Measurements from ENCODE around the gene POLDIP2.

Gene POLDIP2

DNA sequence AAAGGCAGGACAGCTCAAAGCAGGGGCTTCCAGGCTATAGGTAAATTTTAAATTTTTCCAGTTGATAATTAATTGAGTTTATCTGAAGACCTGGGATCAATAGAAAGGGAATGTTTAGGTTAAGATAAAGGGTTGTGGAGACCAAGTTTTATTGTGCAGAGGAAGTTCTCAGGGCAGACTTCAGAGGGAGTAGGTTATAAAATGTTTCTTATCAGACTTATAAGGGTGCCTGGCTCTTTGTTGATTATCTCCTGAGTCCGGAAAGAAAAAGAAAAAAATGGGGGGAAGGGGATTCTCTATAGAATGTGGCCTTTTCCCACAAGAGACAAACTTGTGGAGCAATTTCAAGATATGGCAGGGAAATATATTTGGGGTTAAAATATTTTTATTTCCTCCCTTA lies 32.8 kb upstream of the POLDIP2 start:
- DNase-seq (ENCODE audit: low spot score) = no peak

DNA sequence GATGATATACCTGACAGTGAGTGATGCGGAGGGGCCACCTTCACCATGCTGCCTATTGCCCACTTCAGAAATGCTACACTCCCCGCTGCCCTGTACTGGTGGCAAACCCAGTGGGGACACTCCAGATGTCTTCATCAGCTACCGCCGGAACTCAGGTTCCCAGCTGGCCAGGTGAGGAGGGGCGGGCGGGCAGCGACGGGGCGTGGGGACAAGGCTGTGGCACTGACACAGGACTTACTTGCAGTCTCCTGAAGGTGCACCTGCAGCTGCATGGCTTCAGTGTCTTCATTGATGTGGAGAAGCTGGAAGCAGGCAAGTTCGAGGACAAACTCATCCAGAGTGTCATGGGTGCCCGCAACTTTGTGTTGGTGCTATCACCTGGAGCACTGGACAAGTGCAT lies 30.8 kb upstream of the POLDIP2 start:
- no peak for DNase-seq (ENCODE audit: low spot score)

DNA sequence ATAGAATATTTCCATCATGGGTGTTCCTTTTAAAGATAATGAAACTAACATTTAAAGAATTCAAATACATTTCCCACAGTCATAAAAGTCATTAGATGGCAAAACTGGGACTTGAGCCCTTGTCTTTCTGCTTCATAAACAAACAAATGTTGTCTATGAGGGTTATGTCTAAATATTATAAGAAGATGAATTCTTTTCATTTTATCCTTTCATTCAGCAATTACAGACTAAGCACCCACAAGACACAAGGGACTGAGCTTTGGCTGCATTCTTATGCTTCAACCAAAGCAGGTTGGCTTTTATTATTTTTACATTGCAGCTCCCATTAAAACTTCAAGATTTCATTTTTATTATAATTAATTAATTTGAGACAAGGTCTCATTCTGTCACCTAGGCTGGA lies 29.1 kb upstream of the POLDIP2 start:
- DNase-seq (ENCODE audit: low spot score) = no peak

DNA sequence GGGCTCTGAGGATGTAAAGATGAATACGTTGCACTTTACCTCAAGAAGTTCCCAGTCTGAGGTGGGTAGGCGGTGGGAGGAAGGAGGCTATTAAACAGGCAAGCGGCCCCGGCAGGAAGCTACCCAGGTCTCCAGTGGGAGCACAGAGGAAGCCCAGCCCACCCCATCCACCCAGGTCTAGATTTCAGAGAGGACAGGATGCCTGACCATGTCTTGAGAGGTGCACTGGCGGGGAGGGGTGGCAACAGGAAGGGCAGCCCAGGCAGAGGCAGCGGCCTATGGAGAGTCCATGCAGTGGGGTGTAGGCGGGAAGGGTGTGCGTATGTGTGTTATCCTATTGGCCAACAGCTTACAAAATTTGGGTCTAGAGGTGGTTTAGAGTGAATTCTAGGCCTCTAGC lies 28.1 kb upstream of the POLDIP2 start:
- no peak for DNase-seq (ENCODE audit: low spot score)

DNA sequence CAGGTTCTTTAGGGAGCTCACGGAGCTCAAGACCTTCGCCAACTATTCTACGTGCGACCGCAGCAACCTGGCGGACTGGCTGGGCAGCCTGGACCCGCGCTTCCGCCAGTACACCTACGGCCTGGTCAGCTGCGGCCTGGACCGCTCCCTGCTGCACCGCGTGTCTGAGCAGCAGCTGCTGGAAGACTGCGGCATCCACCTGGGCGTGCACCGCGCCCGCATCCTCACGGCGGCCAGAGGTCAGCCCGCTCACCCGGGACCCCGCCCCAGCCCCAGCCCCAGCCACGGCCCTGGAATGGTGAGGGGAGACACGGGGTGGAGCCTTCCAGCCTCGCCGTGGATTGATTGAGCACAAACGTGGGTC lies 27.7 kb upstream of the POLDIP2 start:
- no peak for DNase-seq (ENCODE audit: low spot score)

DNA sequence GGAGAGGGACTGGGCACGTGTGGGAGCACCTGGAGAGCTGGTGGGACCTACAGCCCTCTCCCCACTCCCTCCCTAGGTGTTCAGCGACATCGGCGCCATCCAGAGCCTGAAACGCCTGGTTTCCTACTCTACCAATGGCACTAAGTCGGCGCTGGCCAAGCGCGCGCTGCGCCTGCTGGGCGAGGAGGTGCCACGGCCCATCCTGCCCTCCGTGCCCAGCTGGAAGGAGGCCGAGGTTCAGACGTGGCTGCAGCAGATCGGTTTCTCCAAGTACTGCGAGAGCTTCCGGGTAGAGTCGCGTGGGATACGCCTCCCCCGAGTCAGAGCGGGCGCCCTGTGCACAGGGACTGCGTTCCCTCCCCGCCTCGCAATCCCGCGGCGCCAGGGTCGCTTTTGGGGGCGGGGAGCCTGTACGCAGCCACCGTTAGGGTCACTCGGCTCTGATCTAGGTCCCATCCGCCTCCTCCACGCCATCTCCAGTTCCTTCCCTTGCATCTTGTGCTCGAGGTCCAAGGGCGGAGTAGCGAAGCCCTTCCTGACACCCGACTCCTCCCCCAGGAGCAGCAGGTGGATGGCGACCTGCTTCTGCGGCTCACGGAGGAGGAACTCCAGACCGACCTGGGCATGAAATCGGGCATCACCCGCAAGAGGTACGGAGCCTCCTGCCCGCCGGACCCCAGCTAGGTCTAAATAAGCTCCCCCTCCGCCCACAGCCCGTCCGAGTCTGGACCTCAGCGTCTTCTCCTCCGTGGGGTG lies 27.1 kb upstream of the POLDIP2 start:
- no peak for DNase-seq (ENCODE audit: low spot score)

DNA sequence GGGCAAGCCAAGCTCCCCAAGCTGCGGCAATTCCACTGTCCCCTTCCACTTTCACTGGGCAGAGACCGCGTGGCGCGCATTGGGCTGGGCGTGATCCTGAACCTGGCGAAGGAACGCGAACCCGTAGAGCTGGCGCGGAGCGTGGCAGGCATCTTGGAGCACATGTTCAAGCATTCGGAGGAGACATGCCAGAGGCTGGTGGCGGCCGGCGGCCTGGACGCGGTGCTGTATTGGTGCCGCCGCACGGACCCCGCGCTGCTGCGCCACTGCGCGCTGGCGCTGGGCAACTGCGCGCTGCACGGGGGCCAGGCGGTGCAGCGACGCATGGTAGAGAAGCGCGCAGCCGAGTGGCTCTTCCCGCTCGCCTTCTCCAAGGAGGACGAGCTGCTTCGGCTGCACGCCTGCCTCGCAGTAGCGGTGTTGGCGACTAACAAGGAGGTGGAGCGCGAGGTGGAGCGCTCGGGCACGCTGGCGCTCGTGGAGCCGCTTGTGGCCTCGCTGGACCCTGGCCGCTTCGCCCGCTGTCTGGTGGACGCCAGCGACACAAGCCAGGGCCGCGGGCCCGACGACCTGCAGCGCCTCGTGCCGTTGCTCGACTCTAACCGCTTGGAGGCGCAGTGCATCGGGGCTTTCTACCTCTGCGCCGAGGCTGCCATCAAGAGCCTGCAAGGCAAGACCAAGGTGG lies 24.0 kb upstream of the POLDIP2 start:
- DNase-seq (ENCODE audit: low spot score) = no peak

DNA sequence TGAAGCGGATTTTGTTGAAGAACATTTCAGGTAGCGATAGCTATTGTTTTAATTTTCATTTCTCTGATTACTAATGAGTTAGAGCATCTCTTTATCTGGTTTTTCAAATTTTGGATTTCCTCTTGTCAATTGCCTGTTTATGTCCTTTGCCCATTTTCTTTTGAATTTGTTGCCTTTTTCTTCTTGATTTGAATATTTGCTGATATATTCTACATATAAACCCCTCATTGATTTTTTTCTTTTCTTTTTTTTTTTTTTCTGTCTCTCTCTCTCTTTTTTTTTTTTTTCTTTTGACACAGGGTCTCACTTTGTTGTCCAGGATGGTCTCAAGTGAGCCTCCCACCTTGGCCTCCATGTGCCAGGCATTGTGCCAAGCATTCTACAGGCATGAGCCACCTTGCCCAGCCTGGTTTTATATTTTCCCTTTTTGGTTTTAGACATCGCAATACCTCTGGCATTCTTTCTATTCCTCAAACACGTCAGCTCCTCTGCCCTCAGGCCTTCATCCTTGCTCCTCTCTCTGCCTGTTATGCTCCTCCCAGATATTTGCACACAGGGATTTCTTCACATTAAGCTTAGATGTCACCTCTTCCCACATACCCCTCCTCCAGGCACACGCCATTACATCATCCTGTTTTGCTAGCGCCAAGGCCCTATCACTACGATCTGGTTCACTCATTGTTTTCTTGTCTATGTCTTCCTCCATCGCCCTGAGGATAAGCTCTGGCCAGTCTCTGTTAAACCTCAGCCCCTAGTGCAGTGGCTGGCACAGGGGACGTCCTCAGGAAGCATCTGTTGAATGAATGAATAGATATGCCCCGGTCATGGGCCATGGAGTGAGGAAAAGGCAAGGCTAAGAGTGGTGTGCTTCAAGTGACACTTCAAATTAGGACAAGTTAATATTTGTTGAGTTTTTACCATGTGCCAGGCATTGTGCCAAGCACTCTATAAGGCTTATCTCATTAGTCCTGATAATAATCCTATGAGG lies 22.8 kb upstream of the POLDIP2 start:
- DNase-seq (ENCODE audit: low spot score) = no peak

DNA sequence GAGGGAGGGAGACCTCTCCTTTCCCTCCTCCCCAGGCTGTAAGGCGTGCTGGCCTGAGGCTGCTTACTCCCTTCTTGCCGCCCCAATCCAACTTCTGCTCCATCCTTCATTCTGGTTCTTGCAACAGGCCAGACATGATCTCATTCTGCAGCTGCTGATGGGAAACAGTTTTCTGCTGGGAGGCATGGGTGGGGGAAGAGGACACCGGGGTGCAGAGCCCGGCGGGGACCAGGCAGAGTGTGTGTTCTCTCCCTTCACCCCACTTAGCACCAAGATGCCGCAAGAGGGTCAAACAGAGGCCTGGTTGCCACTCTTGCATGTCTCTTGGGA lies 15.6 kb upstream of the POLDIP2 start:
- DNase-seq (ENCODE audit: low spot score) = no peak

DNA sequence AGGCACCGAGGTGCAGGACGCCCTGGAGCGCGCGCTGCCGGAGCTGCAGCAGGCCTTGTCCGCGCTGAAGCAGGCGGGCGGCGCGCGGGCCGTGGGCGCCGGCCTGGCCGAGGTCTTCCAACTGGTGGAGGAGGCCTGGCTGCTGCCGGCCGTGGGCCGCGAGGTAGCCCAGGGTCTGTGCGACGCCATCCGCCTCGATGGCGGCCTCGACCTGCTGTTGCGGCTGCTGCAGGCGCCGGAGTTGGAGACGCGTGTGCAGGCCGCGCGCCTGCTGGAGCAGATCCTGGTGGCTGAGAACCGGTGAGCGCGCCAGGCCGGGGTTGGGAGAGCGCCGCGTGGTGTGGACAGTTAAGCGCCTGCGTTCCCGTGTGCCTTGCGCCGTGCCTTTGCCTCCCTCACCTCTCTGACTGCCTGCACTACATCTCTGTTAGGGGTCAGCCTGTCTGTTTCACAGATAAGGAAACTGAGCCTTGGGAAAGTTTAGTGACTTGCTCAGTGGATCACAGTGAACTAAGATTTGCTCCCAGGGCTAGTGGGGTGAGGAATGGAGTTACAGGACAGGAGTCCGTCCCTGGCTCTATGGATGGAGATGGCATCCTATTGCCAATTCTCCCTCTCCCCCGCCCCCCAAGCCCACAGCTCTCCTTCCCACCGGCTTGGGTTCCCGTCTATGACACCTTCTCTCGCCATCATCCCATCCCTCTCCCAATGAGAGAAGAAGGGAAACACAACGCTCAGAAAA lies 15.0 kb upstream of the POLDIP2 start:
- peak; percentile 60 for DNase-seq (ENCODE audit: low spot score)

DNA sequence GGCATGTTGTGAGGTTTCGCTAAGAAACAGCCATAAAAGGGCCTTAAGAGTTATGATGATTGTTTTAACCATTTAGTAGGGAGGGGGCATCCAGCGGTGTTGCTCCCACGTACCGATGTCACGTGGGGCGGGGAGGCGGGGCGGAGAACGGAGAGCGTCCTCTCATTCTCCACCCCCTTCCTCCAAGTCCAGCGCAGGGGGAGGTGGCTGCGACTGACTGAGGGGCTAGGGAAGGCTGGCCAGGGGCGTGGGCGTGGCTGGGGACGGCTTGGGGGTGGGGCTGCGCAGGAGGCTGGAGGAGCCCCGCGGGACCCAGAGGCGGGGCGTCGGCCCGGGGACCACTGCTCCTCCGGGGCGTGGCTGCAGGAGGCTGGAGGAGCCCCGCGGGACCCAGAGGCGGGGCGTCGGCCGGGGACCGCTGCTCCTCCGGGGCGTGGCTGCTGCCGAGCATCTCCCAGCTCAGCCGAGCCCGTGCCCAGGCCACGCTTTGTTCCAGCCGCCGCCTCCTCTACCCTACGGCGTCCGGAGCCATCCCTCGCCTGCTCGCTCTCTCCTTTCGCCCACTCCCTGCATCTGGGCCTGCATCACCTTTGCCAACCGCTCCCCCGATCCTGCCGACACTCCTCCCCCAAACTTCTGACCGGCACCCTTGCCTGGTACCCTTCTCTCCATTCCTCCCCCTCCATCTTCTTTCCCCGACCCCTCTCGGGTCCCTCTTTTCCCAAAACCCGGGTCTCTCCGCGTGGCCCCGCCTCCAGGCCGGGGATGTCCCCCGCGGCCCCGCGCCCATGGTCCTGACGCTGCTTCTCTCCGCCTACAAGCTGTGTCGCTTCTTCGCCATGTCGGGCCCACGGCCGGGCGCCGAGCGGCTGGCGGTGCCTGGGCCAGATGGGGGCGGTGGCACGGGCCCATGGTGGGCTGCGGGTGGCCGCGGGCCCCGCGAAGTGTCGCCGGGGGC lies 14.2 kb upstream of the POLDIP2 start, which contains the start of gene SARM1:
Gene SARM1 (plus strand): TSS at position 450 of the 958 bp plus-strand sequence. CDS start 339 bp downstream, at position 789.
- DNase-seq (ENCODE audit: low spot score) = peak; percentile 95

DNA sequence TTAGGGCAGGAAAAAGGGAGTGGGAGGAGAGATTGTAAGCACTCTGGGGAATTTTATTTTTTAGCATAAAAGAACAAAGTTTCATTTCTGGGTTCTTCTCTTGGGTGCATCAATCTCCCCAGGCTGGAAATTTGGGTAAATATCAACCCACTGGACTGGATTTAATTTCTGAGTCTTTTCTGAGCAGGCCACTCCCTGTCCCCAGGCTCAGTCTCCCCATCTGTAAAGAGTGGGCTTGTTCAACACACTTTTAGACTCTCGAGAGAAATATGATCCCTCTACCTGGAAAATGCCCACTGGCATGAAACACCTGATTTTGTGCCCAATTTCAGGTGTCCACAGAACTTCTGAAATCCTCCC lies 13.4 kb upstream of the POLDIP2 start:
- no peak for DNase-seq (ENCODE audit: low spot score)

DNA sequence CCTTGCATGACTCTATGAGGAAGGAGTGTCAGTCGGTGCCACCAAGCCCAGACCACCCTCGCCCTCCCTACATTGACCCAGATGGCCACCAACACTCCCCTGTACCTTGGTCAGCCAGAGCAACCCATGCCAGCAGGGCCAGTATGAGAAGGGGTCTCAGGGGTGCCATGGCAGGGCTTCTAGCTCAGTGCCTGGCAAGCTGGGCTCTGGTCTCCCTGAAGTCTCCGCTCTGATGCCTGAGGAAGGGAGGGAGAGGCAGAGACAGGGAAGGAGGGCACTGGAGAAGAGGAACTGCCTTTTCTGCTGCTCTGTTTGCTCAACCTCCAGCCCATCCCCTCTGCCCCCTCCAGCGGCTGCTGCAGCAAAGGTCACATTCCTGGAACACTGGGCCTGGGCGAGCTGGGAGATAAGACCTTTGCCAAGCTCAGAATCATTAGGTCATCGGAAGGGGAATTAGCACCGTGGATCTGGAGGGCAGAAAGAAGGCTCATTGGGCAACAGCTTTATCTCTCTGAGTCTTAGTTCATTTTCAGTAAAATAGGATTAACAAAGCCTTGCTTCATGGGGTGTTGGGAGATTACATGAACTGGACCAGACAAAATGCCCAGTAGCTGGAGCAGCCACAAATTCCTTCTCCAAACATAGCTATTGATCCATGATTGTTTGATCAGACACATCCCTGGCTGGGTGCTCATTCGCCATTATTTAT lies 12.9 kb upstream of the POLDIP2 start, which contains the start of gene VTN:
Gene VTN (minus strand): TSS at position 273 of the 709 bp plus-strand sequence. CDS start 104 bp downstream, at position 169.
- peak; percentile 64 for DNase-seq (ENCODE audit: low spot score)

DNA sequence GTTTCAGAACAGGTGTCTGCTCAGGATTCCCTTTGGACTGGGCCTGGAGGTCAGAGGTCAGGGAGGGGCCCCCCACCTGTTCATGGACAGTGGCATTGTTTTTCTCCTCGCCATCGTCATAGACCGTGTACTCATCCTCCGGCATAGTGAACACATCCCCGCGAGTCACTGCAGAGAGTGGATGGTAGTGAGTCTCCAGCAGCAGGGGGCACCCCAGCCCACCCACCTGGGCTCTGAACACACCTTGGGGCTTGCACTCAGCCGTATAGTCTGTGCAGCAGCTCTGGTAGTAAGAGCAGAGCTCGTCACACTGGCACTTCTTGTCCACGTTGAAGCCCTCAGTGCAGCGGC lies 12.3 kb upstream of the POLDIP2 start:
- no peak for DNase-seq (ENCODE audit: low spot score)

DNA sequence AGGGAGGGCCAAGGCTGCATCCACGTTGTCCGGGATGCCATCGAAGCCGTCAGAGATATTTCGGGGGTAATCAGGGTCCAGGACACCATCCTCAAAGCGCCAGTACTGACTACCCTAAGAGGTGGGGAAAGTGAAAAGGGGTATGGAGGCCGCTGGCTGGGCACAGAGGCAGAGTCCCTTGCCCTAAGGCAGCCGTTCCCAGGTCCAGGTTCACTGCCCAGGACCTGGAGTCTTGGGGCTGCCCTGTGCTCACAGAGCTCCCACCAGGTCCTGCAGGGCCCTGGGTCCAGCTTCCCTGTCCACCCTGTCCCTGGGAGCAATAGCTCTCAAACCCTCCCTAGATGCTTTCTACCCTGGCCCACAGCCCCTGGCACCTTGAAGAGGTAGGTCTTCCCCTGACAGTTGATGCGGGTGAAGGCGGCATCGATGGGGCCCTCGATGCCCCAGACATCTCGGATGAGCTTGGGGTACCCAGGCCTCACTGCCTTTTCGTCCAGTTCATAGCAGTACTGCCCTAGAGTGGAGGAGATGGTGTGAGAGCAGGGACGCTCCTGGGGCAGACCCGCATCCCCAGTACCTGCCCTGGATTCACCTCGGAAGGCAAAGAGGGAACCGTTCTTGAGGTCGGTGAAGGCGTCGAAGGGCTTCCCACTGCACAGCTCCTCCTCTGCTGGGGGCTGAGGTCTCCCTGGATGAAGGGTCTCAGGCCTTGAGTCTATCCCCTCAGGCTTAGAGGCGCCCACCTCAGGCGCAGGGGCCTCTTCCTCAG lies 11.8 kb upstream of the POLDIP2 start:
- no peak for DNase-seq (ENCODE audit: low spot score)

DNA sequence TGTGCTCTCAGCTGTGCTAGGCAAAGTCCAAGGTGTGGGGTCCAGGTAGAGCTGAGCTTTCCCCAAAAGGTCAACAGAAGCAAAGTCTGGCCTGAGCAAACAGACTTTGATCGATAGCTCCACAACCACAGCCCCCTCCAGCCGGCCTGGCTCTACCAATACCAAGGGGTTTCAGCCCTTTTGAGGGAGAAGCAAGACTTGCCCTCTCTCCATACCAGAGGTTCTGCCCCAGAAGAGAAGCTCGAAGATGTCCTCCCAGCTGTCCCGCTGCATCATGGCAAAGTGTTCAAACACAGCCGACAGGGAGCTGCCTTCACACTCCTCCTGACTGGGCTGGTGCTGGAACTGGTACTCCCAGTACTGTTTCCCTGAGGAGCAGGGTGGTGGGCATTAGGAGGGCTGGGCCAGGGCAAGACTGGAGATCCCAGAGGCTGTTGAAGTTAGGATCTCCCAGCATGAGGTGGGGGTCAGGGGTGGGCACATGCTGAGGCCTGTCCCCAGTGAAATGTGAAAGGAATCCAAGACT lies 11.0 kb upstream of the POLDIP2 start:
- DNase-seq (ENCODE audit: low spot score) = no peak

DNA sequence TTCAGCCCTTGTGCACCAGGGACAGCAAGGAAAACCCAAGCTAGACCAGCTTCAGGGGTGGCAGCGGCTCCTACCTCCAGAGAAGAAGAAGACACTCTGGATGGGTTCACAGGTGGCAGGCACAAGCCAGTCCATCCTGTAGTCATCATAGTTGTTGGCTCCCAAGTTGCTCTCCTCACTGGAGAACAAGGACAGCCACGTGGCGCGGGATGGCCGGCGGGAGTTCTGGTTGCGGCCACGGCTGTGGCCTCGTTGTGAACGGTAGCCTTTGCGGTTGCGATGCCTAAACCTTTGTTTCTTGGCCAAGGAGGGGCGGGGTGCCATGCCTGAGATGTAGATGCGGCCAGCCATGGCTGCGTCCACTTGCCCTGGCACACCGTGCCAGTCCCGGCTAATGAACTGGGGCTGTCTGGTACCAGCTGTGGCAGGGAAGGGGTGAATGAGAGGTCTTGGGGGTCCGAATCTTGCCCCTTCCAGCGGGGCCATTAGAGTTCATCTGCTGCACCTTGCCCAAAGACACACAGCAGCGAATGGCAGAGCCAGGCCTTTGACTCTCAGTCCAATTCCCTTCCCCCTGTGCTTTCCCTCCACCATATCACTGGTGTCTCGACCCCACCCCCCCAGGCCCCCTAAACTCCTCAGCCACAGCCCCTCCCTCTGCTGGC lies 10.4 kb upstream of the POLDIP2 start:
- no peak for DNase-seq (ENCODE audit: low spot score)

DNA sequence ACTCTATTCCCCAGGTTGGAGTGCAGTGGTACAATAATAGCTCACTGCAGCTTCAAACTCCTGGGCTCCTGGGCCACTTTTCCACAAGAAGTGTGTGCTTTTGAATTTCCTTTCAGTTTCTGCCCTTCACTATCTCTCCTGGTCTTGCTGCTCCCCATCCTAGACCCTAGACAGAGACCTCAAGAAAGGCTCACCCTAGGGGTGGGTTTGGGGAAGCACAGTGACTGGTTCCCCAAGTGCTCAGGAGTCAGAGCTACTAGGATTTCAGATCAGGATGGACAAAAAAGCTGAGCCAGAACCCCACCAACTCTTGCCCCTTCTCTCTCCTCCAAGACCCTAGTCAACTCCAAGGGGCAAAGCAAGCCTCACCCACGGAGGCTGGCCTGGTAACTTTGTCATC lies 9.3 kb upstream of the POLDIP2 start:
- no peak for DNase-seq (ENCODE audit: low spot score)

DNA sequence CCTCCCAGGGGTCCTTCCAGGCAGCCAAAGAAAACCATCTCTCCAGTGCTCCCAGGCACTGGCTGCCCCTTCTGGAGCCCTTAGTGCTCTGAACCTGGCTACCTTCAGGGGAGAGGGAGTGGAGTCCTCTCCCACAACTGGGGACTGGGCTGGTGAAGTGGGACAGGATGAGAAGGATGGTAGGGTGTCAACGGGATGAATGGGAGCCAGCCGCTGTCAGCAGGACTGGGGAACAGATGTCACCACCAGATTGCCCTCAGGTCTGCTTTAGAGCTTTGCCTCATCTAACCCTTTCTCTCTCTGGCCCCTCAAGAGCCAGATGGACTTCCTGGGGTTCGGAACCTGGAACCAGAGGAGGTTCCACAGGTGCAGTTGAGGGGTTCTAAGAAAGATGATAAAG lies 8.2 kb upstream of the POLDIP2 start:
- no peak for DNase-seq (ENCODE audit: low spot score)
